MCF 10A (cell line): ENCODE data around the gene PITPNM2. TPM values are rescaled to one million over a fixed set of nuclear protein-coding genes. Genes with fewer than 3 reads are reported as not detected.
"Not testable (repeated sequence)": the region's sequence is repeated elsewhere in the genome, so short reads cannot be mapped to it uniquely, and the experiment has no call there.

Experiments used
- BruUV-seq: library from RNA; stranded (reverse); fragments of 400-500 nt; replicated peaks from 2 replicates; lab custom pipeline; 2021; lab: Mats Ljungman, UMichigan
- CTCF ChIA-PET: fragments of 300-600 bp; sonication (Branson Sonifier 250); formaldehyde crosslinking; extraction: SDS; loops from one replicate; lab custom pipeline; 2021; ENCODE audit warnings: antibody characterized with exemption, inconsistent platforms; lab: Yijun Ruan, JAX
- POLR2A ChIA-PET: fragments of 300-600, 350-650 bp; sonication (Branson Sonifier 250); formaldehyde crosslinking; extraction: SDS; loops from one replicate; lab custom pipeline; 2020; ENCODE audit warnings: antibody characterized with exemption, inconsistent platforms; lab: Yijun Ruan, JAX
- DNase-seq: peaks from one replicate; pipeline ENCODE4 v3.0.0-alpha.2; 2018; ENCODE audit not compliant: unreplicated experiment
- H3K27ac Mint-ChIP-seq: one replicate; pipeline ENCODE4 v1.8.0; 2022; ENCODE audit warnings: mild to moderate bottlenecking, low read depth, mixed read lengths; ENCODE audit not compliant: unreplicated experiment
- H3K27me3 Mint-ChIP-seq: one replicate; pipeline ENCODE4 v1.8.0; 2022; ENCODE audit warnings: mixed read lengths; ENCODE audit not compliant: insufficient read depth, unreplicated experiment
- H3K36me3 Mint-ChIP-seq: one replicate; pipeline ENCODE4 v1.8.0; 2022; ENCODE audit warnings: mild to moderate bottlenecking, moderate library complexity, mixed read lengths; ENCODE audit not compliant: insufficient read depth, unreplicated experiment
- H3K4me1 Mint-ChIP-seq: one replicate; pipeline ENCODE4 v1.8.0; 2022; ENCODE audit warnings: mixed read lengths; ENCODE audit not compliant: insufficient read depth, unreplicated experiment
- H3K4me3 Mint-ChIP-seq: one replicate; pipeline ENCODE4 v1.8.0; 2022; ENCODE audit warnings: mild to moderate bottlenecking, moderate library complexity, mixed read lengths; ENCODE audit not compliant: unreplicated experiment
- H3K9me3 Mint-ChIP-seq: one replicate; pipeline ENCODE4 v1.8.0; 2022; ENCODE audit warnings: mixed read lengths; ENCODE audit not compliant: unreplicated experiment
- CTCF ChIP-seq: fragments of 200-600 bp; IDR thresholded peaks from one replicate; pipeline ENCODE4 v1.8.0; 2022; ENCODE audit warnings: antibody characterized with exemption, mild to moderate bottlenecking; ENCODE audit not compliant: unreplicated experiment
- intact Hi-C: fragments of 100-400 bp; cut with micrococcal nuclease; formaldehyde crosslinking; loops from 2 replicates; pipeline ENCODE4 v1.14.1; 2022
- total RNA-seq: library from RNA; stranded (reverse); gene quantifications from 2 replicates; pipeline ENCODE4 v1.2.3, GENCODE V29; 2022

Gene PITPNM2
- total RNA-seq, 1 experiment from 2014 or later = 7.2 TPM

DNA sequence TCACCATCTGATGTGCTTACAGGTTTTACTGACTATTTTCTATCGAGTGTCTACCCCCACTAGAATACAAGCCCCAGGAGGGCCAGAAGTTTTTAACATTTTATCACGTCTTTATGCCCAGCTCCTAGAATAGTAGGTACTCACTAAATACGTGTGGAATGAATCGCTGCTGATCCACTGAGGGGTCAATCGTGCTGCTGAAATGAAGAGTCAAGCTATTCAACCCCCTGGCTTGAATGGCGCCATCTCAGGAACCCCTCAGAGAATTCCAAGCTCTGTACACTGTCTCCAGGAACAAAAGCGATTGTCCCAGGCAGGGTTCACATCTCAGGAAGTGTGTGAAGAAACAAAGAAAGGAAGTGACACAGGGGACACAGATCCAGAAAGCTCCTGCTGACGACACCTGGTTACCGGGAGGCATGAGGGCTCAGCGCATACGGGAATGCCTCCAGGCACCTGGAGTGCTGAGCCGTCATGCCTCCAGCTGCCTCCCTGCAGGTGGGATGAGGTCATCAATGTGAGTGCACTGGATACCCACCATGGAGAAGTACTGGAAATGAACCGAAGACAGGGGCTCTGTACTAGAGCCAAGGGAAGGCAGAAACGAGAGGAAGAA, 45.6 kb downstream of the PITPNM2 start:
- ChIA-PET POLR2A (no interaction called here), CTCF (interaction anchor here (0.6 kb wide), 2 partner anchors 24 to 177 kb away, joined by 3 read pairs; no protein-coding TSS in a partner anchor)
- Mint-ChIP-seq H3K36me3 (no peaks in the 10 kb centered on the region), H3K4me3 (no peak overlapping the region), H3K27ac (no peak overlapping the region), H3K9me3 (no peaks in the 10 kb centered on the region), H3K27me3 (no peaks in the 10 kb centered on the region), H3K4me1 (no peaks in the 10 kb centered on the region)
- no peak for TF ChIP-seq CTCF
- no TSS peak for BruUV-seq
- intact Hi-C loops = no loop called here
- peak; percentile 29 for DNase-seq

GRCh38 chr12:123104809-123105208, 46.1 kb downstream of the PITPNM2 start:
- no peak for TF ChIP-seq CTCF
- Mint-ChIP-seq H3K36me3 (no peaks in the 10 kb centered on the region), H3K4me1 (no peaks in the 10 kb centered on the region), H3K27ac (no peak overlapping the region), H3K9me3 (no peaks in the 10 kb centered on the region), H3K4me3 (no peak overlapping the region), H3K27me3 (no peaks in the 10 kb centered on the region)
- ChIA-PET CTCF (interaction anchor here (0.6 to 0.9 kb wide), 3 partner anchors 24 to 178 kb away, joined by 3 read pairs; partner anchors contain the start of gene PITPNM2), POLR2A (no interaction called here)
- DNase-seq = no peak
- BruUV-seq = no TSS peak
- intact Hi-C loops = no loop called here

DNA sequence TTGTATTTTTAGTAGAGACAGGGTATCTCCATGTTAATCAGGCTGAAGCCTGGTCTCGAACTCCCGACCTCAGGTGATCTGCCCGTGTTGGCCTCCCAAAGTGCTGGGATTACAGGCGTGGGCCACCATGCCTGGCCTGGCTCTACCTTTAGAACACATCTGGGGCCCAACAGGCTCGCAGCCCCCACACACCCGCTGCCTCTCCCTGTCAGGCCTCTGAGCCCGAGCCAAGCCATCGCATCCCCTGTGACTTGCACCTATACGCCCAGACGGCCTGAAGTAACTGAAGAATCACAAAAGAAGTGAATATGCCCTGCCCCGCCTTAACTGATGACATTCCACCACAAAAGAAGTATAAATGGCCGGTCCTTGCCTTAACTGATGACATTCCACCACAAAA, 46.8 kb downstream of the PITPNM2 start:
- H3K9me3 Mint-ChIP-seq, H3K36me3 Mint-ChIP-seq, H3K4me3 Mint-ChIP-seq, BruUV-seq, intact Hi-C loops, H3K27me3 Mint-ChIP-seq, H3K27ac Mint-ChIP-seq, DNase-seq, H3K4me1 Mint-ChIP-seq, POLR2A ChIA-PET: not testable (repeated sequence)
- CTCF ChIA-PET = interaction anchor here (0.7 to 0.9 kb wide), 2 partner anchors 47 to 685 kb away, joined by 3 read pairs; partner anchors contain the start of gene PITPNM2

DNA sequence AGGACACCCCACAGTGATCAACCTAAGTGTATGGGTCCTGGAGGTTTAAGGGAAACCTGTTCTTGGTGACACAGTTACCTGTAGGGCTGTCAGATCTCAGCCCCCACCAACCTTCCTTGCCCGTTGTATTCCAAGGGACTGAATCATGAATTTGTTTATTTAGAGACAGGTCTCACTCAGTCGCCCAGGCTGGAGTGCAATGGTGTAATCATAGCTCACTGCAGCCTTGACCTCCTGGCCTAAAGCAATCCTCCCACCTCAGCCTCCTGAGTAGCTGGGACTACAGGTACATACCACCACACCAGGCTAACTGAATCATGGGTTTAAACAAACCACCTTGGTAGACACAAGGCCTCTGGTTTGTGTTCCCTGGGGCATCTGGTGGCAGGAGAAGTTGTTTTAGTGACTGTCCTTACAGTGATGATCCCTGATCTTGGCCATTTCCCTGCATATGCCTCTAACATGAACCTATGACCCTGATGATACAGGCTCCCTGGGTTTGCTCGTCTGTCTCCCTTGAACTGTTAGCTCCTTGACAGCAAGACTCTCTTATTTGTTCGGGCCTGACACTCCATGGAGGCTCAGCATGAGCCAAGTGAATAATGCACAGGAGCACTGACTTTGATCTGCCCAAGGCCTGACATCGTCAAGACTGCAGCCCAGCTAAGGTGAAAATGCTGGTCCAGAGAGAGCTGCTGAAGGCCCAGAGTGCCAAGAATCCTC, 47.9 kb downstream of the PITPNM2 start:
- intact Hi-C loops = no loop called here
- Mint-ChIP-seq H3K36me3 (no peaks in the 10 kb centered on the region), H3K4me1 (no peaks in the 10 kb centered on the region), H3K27ac (no peak overlapping the region), H3K9me3 (no peaks in the 10 kb centered on the region), H3K4me3 (no peak overlapping the region), H3K27me3 (no peaks in the 10 kb centered on the region)
- TF ChIP-seq CTCF = no peak
- BruUV-seq = no TSS peak
- DNase-seq = no peak
- ChIA-PET CTCF (interaction anchor here (0.6 kb wide), 1 partner anchor 310 kb away, joined by 3 read pairs; no protein-coding TSS in a partner anchor), POLR2A (no interaction called here)
